HEK293 (cell line): ENCODE data around the gene PRAC1.

Experiments
- CTCF ChIA-PET: fragments of 350-600 bp; formaldehyde crosslinking; extraction: SDS; loops from one replicate; lab custom pipeline; 2021; ENCODE audit warnings: antibody characterized with exemption; lab: Yijun Ruan, JAX
- POLR2A ChIA-PET: fragments of 300-600 bp; formaldehyde crosslinking; extraction: SDS; loops from one replicate; lab custom pipeline; 2020; ENCODE audit warnings: antibody characterized with exemption, inconsistent platforms; lab: Yijun Ruan, JAX
- H3K27ac ChIP-seq: fragments of 200-500 bp; sonication (Bioruptor generic); 2 replicates; pipeline ENCODE4 v1.5.1; 2014; ENCODE audit warnings: low read depth, low read length, control low read depth, inconsistent platforms; ENCODE audit errors: extremely low read depth
- H3K36me3 ChIP-seq, 2 experiments: fragments of 200-500 bp in 1 of 2; sonication (Bioruptor generic) in 1 of 2; 1 replicate in 1 of 2; 2 replicates in 1 of 2; pipeline ENCODE4 v1.5.1; 2014 to 2017; ENCODE audit warnings: inconsistent platforms in 2 of 2, low read length in 2 of 2; ENCODE audit not compliant: control insufficient read depth in 2 of 2, insufficient read depth in 1 of 2
- H3K4me1 ChIP-seq: fragments of 200-500 bp; sonication (Bioruptor generic); 2 replicates; pipeline ENCODE4 v1.5.1; 2014; ENCODE audit warnings: mild to moderate bottlenecking, low read length, inconsistent platforms; ENCODE audit not compliant: control insufficient read depth, insufficient read depth
- H3K4me3 ChIP-seq: 2 replicates; pipeline ENCODE4 v1.5.1; 2011; ENCODE audit warnings: low read depth, mild to moderate bottlenecking, control low read depth, low read length, moderate library complexity
- H3K9me3 ChIP-seq: fragments of 200-500 bp; sonication (Bioruptor generic); 2 replicates; pipeline ENCODE4 v1.5.1; 2014; ENCODE audit warnings: low read depth, low read length, inconsistent platforms; ENCODE audit not compliant: control insufficient read depth, insufficient read depth
- GFI1B ChIP-seq: fragments of 450-650 bp; formaldehyde crosslinking; IDR thresholded peaks from 2 replicates; pipeline ENCODE4 v1.5.1; 2016; ENCODE audit warnings: missing biosample characterization, missing genetic modification characterization
- GLIS1 ChIP-seq: fragments of 450-650 bp; formaldehyde crosslinking; IDR thresholded peaks from 2 replicates; pipeline ENCODE4 v1.5.1; 2016; ENCODE audit warnings: missing biosample characterization, missing genetic modification characterization
- HOXD13 ChIP-seq: sonication (generic); formaldehyde crosslinking; IDR thresholded peaks from 2 replicates; pipeline ENCODE4 v1.8.0; 2022; ENCODE audit warnings: missing genetic modification reagents, borderline replicate concordance
- IKZF3 ChIP-seq: fragments of 450-650 bp; IDR thresholded peaks from 2 replicates; pipeline ENCODE4 v1.5.0; 2018; ENCODE audit warnings: missing biosample characterization, mild to moderate bottlenecking, missing genetic modification characterization, moderate library complexity
- KLF10 ChIP-seq: fragments of 450-650 bp; IDR thresholded peaks from 2 replicates; pipeline ENCODE4 v1.5.1; 2018; ENCODE audit warnings: missing biosample characterization, mild to moderate bottlenecking, missing genetic modification characterization
- TCF7L2 ChIP-seq: IDR thresholded peaks from 2 replicates; pipeline ENCODE4 v1.6.1; 2011; ENCODE audit warnings: low read depth, mild to moderate bottlenecking, inconsistent platforms, low read length, moderate library complexity, borderline replicate concordance
- YY2 ChIP-seq: fragments of 450-650 bp; formaldehyde crosslinking; IDR thresholded peaks from 2 replicates; pipeline ENCODE4 v1.5.1; 2016; ENCODE audit warnings: missing biosample characterization, missing genetic modification characterization
- ZNF114 ChIP-seq: fragments of 450-650 bp; formaldehyde crosslinking; IDR thresholded peaks from 2 replicates; pipeline ENCODE4 v1.5.0; 2017; ENCODE audit warnings: missing biosample characterization, missing genetic modification characterization
- ZNF140 ChIP-seq: fragments of 450-650 bp; formaldehyde crosslinking; IDR thresholded peaks from 2 replicates; pipeline ENCODE4 v1.5.1; 2016; ENCODE audit warnings: missing biosample characterization, missing genetic modification characterization
- ZNF146 ChIP-seq: fragments of 450-650 bp; formaldehyde crosslinking; IDR thresholded peaks from 2 replicates; pipeline ENCODE4 v1.5.1; 2016; ENCODE audit warnings: missing biosample characterization, missing genetic modification characterization
- ZNF202 ChIP-seq: fragments of 450-650 bp; formaldehyde crosslinking; IDR thresholded peaks from 2 replicates; pipeline ENCODE4 v1.5.1; 2016; ENCODE audit warnings: missing biosample characterization, missing genetic modification characterization, borderline replicate concordance
- ZNF211 ChIP-seq: fragments of 450-650 bp; formaldehyde crosslinking; IDR thresholded peaks from 2 replicates; pipeline ENCODE4 v1.5.1; 2016; ENCODE audit warnings: low read depth, missing biosample characterization, missing genetic modification characterization
- ZNF221 ChIP-seq: fragments of 450-650 bp; formaldehyde crosslinking; IDR thresholded peaks from 2 replicates; pipeline ENCODE4 v1.5.1; 2017; ENCODE audit warnings: missing biosample characterization, missing genetic modification characterization, borderline replicate concordance
- ZNF302 ChIP-seq: fragments of 450-650 bp; formaldehyde crosslinking; IDR thresholded peaks from 2 replicates; pipeline ENCODE4 v1.5.1; 2016; ENCODE audit warnings: missing biosample characterization, missing genetic modification characterization, low read depth
- ZNF391 ChIP-seq: fragments of 450-650 bp; formaldehyde crosslinking; IDR thresholded peaks from 2 replicates; pipeline ENCODE4 v1.5.1; 2016; ENCODE audit warnings: low read depth, missing biosample characterization, missing genetic modification characterization, borderline replicate concordance
- ZNF416 ChIP-seq: fragments of 450-650 bp; formaldehyde crosslinking; IDR thresholded peaks from 2 replicates; pipeline ENCODE4 v1.5.1; 2016; ENCODE audit warnings: missing biosample characterization, missing genetic modification characterization
- ZNF571 ChIP-seq: fragments of 450-650 bp; formaldehyde crosslinking; IDR thresholded peaks from 2 replicates; pipeline ENCODE4 v1.5.0; 2017; ENCODE audit warnings: missing biosample characterization, missing genetic modification characterization
- ZNF701 ChIP-seq: fragments of 450-650 bp; formaldehyde crosslinking; IDR thresholded peaks from 2 replicates; pipeline ENCODE4 v1.5.1; 2016; ENCODE audit warnings: missing biosample characterization, missing genetic modification characterization
- ZNF76 ChIP-seq: fragments of 450-650 bp; formaldehyde crosslinking; IDR thresholded peaks from 2 replicates; pipeline ENCODE4; 2016; ENCODE audit warnings: low read depth, missing biosample characterization, missing genetic modification characterization, borderline replicate concordance
- ZNF830 ChIP-seq: fragments of 450-650 bp; IDR thresholded peaks from 2 replicates; pipeline ENCODE4 v1.5.0; 2018; ENCODE audit warnings: missing biosample characterization, missing genetic modification characterization, low read depth, mild to moderate bottlenecking, moderate library complexity
- ZNF843 ChIP-seq: fragments of 450-650 bp; formaldehyde crosslinking; IDR thresholded peaks from 2 replicates; pipeline ENCODE4 v1.5.1; 2016; ENCODE audit warnings: missing biosample characterization, missing genetic modification characterization
- TF ChIP-seq, protein P1 (sequence below): fragments of 450-650 bp; formaldehyde crosslinking; IDR thresholded peaks from 2 replicates; pipeline ENCODE4 v1.5.1; 2016; ENCODE audit warnings: missing biosample characterization, missing genetic modification characterization

The PRAC1 gene

DNA sequence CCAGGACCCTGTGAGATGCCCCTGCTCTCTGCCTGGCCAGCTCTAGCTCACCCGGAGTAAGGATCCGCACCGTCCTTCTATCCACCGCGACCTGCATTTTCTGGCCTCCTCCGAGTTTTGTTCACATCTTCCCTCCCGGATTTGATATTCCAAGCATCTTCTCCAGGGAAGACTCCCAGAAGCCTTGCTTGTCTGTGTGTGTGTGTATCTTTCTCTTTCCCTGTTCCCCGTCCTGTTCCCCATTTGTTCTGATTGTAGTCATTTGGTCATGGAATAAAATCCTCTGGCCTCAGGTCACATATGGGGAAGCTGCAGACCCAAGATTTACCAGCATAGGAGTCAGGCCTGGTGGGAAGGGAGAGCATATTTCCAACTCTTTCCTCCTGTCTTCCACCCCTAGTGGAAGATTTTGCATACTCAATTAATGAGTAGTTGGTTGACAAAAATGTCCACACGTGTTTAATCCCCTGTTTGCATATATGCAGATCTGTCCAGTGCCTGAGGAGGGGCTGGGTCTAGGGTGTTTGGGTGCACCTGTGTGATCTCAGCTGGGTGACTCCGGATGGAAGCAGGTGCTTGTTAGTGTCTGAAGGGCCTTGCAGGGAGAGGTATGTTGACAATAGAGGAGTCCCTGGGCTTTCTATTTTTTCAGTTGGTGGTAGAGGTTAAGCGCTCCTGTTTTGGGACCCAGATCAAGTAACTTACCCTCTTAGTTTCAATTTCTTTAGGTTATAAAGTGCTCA is 1.9 kb downstream of the PRAC1 start:
- Histone ChIP-seq H3K36me3 (peaks cover 0 to 7% of the 10 kb centered on the region in 2 experiments; a peak in 1 of 3 replicates), H3K4me1 (no peaks in the 10 kb centered on the region), H3K27ac (no peak overlapping the region), H3K9me3 (no peaks in the 10 kb centered on the region), H3K4me3 (no peak overlapping the region)
- POLR2A ChIA-PET, result interaction anchor here (1.1 kb wide), 1 partner anchor 8 kb away, joined by 8 read pairs; the partner anchor contains the start of gene HOXB13
- TF ChIP-seq ZNF391 (tag by site-specific recombination) (no peak), IKZF3 (tag by site-specific recombination) (0 out of 2 replicates have a peak, but pooled peaks have one; percentile 35)
- CTCF ChIA-PET, result interaction anchor here (0.7 to 14.1 kb wide), 11 partner anchors 8 to 762 kb away, joined by 3 to 246 read pairs (median 4); no protein-coding TSS in a partner anchor

DNA sequence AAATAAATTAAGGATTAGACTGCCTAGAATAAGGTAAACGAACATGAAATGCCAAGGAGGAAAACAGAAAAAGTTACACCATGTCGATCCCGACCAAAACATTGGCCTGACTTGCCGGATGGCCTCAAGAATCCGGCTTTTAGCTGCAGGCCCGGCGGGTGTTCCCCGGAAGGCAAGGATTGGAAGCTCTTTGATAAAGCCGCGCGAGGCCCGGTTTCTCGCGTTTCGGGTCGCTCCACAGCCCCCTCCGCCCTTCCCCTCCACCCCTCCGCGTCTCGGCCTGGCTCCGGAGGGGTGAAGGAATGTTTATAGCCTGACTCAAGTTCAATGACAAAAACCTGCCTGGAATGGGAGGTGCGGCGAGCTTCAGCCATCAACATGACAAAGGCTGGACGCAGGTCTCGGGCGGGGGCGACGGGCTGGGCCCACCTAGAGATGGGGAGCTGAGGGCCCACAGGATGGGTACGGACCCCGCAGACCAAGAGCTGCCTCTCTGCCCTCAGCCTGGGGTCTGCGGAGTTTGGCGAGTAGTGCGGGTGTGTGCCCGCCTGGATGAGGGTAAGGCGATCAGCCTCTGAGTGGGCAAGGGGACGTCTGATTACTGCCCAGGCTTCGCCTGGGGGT is 2.6 kb downstream of the PRAC1 start:
- no peak overlapping the region for H3K27ac ChIP-seq
- no peak overlapping the region for H3K4me3 ChIP-seq
- CTCF ChIA-PET, result interaction anchor here (0.6 to 14.1 kb wide), 9 partner anchors 10 to 547 kb away, joined by 3 to 246 read pairs (median 4); no protein-coding TSS in a partner anchor
- peaks cover 0 to under 1% of the 10 kb centered on the region in 2 experiments; a peak in 1 of 3 replicates for H3K36me3 ChIP-seq
- POLR2A ChIA-PET, result interaction anchor here (1.1 kb wide), 1 partner anchor 9 kb away, joined by 8 read pairs; the partner anchor contains the start of gene HOXB13
- H3K4me1 ChIP-seq, result no peaks in the 10 kb centered on the region
- TF ChIP-seq ZNF221 (tag by site-specific recombination) (no peak), TCF7L2 (peak; percentile 83)
- H3K9me3 ChIP-seq, result no peaks in the 10 kb centered on the region

DNA sequence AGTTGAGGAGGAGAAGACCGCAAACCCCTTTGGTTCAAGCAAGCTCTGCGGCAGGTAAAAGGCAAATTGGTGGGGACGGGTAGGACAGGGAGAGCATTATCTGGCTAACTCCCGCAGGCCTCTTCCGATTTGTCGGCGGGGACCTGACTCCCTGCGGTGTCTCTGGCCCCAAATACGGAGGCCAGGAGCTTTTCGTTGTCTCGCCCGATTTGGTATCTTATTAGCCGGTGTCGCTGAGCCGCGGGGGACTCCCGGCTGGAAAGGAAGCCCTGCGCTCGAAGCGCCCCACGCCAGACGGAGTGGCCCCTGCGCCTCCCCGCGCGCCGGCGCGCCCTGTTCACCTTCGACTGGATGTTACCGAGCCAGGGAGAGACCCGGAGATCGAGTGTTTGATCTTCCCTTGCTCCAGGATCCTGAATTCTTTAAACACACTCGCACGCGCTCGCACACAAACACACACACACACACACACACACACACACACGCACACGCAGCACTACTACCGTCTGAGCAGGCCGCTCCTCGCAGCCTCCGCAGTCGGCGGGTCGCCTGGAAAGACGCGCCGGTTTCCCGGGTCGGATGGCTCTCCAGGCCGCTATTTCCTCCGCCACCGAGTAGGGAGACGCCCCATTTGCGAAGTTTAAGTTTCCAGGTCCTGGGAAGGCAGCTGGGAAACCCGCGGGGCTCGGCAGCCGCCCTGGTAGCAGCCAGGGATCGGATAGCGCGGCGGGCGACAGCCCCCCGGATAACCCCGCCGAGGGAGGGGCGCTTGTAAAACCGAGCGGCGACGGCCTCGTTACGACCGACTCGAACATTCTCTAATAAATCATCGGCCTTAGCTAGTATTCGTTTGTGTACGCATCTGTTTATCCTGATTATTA is 3.3 kb downstream of the PRAC1 start:
- Histone ChIP-seq H3K27ac (no peak overlapping the region), H3K4me1 (no peaks in the 10 kb centered on the region), H3K36me3 (no peaks in the 10 kb centered on the region), H3K4me3 (peak overlapping the region; percentile 32), H3K9me3 (no peaks in the 10 kb centered on the region)
- CTCF ChIA-PET, result interaction anchor here (0.6 to 14.1 kb wide), 12 partner anchors 9 to 547 kb away, joined by 3 to 246 read pairs (median 4); no protein-coding TSS in a partner anchor
- POLR2A ChIA-PET, result interaction anchor here (1.0 kb wide), 1 partner anchor 10 kb away, joined by 3 read pairs; the partner anchor contains the start of gene HOXB13
- TF ChIP-seq HOXD13 (CRISPR knock-in tag) (no peak), ZNF202 (tag by site-specific recombination) (no peak), ZNF571 (tag by site-specific recombination) (no peak), ZNF146 (no peak), ZNF416 (tag by site-specific recombination) (no peak), ZNF76 (tag by site-specific recombination) (no peak), ZNF211 (tag by site-specific recombination) (no peak), GFI1B (tag by site-specific recombination) (no peak), KLF10 (no peak), ZNF114 (no peak)

DNA sequence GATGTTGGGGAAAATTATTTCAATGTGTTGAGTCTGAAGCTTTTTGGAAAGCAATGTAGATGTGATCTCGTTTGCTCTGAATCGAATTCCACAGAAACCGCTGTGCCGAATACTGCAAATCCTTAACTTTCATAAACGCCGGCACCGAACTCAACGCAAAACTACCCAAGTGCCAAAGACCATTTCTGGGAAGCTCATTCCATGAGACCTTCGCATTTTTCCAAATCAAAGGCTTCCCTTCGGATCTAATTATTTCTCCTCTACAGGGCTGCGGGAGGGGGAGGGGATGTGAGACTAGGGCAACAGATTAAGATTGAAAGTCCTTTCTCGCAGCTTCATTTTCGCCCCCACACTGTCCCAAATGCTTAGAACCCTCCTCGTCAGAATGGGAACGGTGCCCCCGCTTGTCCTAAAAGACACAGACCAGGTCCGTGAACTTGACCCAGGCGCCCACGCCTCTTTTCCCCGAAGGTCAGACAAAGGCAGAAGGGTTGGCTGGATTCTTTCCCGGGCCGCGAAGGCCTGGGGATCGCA is 4.0 kb downstream of the PRAC1 start:
- H3K4me3 ChIP-seq, result peak overlapping the region; percentile 32
- H3K36me3 ChIP-seq, result no peaks in the 10 kb centered on the region
- H3K9me3 ChIP-seq, result no peaks in the 10 kb centered on the region
- H3K27ac ChIP-seq, result no peak overlapping the region
- H3K4me1 ChIP-seq, result no peaks in the 10 kb centered on the region
- ChIA-PET POLR2A (interaction anchor here (1.0 kb wide), 1 partner anchor 10 kb away, joined by 3 read pairs; the partner anchor contains the start of gene HOXB13), CTCF (interaction anchor here (0.9 to 14.1 kb wide), 7 partner anchors 8 to 166 kb away, joined by 3 to 246 read pairs (median 4); no protein-coding TSS in a partner anchor)
- TF ChIP-seq ZNF830 (tag by site-specific recombination), result no peak
- TF ChIP-seq ZNF140 (tag by site-specific recombination), result no peak
- TF ChIP-seq GLIS1 (tag by site-specific recombination), result no peak
- TF ChIP-seq, protein P1, sequence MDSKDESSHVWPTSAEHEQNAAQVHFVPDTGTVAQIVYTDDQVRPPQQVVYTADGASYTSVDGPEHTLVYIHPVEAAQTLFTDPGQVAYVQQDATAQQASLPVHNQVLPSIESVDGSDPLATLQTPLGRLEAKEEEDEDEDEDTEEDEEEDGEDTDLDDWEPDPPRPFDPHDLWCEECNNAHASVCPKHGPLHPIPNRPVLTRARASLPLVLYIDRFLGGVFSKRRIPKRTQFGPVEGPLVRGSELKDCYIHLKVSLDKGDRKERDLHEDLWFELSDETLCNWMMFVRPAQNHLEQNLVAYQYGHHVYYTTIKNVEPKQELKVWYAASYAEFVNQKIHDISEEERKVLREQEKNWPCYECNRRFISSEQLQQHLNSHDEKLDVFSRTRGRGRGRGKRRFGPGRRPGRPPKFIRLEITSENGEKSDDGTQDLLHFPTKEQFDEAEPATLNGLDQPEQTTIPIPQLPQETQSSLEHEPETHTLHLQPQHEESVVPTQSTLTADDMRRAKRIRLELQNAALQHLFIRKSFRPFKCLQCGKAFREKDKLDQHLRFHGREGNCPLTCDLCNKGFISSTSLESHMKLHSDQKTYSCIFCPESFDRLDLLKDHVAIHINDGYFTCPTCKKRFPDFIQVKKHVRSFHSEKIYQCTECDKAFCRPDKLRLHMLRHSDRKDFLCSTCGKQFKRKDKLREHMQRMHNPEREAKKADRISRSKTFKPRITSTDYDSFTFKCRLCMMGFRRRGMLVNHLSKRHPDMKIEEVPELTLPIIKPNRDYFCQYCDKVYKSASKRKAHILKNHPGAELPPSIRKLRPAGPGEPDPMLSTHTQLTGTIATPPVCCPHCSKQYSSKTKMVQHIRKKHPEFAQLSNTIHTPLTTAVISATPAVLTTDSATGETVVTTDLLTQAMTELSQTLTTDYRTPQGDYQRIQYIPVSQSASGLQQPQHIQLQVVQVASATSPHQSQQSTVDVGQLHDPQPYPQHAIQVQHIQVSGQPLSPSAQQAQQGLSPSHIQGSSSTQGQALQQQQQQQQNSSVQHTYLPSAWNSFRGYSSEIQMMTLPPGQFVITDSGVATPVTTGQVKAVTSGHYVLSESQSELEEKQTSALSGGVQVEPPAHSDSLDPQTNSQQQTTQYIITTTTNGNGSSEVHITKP (tag by site-specific recombination), result no peak
- TF ChIP-seq ZNF302, result no peak
- TF ChIP-seq ZNF701 (tag by site-specific recombination), result no peak
- TF ChIP-seq ZNF843 (tag by site-specific recombination), result no peak
- no peak for TF ChIP-seq YY2 (tag by site-specific recombination)
